Measurements from ENCODE around the gene CR1L.

- TF ChIP-seq, protein P1, sequence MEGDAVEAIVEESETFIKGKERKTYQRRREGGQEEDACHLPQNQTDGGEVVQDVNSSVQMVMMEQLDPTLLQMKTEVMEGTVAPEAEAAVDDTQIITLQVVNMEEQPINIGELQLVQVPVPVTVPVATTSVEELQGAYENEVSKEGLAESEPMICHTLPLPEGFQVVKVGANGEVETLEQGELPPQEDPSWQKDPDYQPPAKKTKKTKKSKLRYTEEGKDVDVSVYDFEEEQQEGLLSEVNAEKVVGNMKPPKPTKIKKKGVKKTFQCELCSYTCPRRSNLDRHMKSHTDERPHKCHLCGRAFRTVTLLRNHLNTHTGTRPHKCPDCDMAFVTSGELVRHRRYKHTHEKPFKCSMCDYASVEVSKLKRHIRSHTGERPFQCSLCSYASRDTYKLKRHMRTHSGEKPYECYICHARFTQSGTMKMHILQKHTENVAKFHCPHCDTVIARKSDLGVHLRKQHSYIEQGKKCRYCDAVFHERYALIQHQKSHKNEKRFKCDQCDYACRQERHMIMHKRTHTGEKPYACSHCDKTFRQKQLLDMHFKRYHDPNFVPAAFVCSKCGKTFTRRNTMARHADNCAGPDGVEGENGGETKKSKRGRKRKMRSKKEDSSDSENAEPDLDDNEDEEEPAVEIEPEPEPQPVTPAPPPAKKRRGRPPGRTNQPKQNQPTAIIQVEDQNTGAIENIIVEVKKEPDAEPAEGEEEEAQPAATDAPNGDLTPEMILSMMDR (IDR thresholded peaks at IDR 0.05) = peak; percentile 37; the same call in 1 of the 2 replicates
- TF ChIP-seq FOXP1 (CRISPR knock-in tag; IDR thresholded peaks at IDR 0.05; ENCODE audit: borderline replicate concordance) = no peak
- TF ChIP-seq KAT7 (CRISPR knock-in tag; IDR thresholded peaks at IDR 0.05; ENCODE audit: borderline replicate concordance) = no peak
- TF ChIP-seq E2F4 (CRISPR knock-in tag; IDR thresholded peaks at IDR 0.05; ENCODE audit: borderline replicate concordance, low read depth) = no peak
- no peak for TF ChIP-seq NR1H2 (CRISPR knock-in tag; IDR thresholded peaks at IDR 0.05)
- TF ChIP-seq ERG (CRISPR knock-in tag; IDR thresholded peaks at IDR 0.05) = no peak
- TF ChIP-seq E2F1 (CRISPR knock-in tag; IDR thresholded peaks at IDR 0.05) = no peak
- no peak for TF ChIP-seq AFF4 (CRISPR knock-in tag; IDR thresholded peaks at IDR 0.05; ENCODE audit: borderline replicate concordance)
- no peak for TF ChIP-seq NFATC4 (CRISPR knock-in tag; IDR thresholded peaks at IDR 0.05)
- TF ChIP-seq, protein P2, sequence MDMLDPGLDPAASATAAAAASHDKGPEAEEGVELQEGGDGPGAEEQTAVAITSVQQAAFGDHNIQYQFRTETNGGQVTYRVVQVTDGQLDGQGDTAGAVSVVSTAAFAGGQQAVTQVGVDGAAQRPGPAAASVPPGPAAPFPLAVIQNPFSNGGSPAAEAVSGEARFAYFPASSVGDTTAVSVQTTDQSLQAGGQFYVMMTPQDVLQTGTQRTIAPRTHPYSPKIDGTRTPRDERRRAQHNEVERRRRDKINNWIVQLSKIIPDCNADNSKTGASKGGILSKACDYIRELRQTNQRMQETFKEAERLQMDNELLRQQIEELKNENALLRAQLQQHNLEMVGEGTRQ (CRISPR knock-in tag; IDR thresholded peaks at IDR 0.05) = no peak
- TF ChIP-seq, protein P3, sequence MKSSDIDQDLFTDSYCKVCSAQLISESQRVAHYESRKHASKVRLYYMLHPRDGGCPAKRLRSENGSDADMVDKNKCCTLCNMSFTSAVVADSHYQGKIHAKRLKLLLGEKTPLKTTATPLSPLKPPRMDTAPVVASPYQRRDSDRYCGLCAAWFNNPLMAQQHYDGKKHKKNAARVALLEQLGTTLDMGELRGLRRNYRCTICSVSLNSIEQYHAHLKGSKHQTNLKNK (CRISPR knock-in tag; IDR thresholded peaks at IDR 0.05) = no peak
Measured at GRCh38 chr1:207672522-207673130, 27.7 kb downstream of the CR1L start.

Data from WTC11 (cell line).